ENCODE results near the gene AFM.

AFM gene

DNA sequence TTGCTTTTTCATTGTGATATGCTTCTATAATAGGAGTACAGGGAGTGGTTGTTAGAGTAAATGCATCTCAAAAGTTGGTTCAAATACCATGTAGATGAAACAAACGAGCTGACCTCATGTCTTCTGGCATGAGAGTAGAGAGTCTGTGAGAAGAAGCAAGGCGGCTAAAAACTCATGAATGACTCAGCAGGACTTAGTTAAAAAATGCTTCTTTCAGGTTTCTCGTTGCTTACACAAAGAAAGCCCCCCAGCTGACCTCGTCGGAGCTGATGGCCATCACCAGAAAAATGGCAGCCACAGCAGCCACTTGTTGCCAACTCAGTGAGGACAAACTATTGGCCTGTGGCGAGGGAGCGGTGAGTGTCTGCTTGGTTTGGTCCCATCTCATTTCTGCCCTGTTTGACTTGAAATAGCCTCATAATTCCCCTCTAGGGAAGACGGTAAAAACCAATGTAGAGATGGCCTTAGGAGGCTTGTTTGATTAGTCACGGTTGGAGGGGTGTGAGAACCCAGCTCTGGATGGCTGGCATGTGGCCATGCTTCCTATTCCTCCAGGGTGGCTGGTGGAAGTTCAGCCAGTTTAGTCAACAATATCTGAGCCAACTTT is 31.0 kb upstream of the AFM start:
- DNase-seq: peak; percentile 88

DNA sequence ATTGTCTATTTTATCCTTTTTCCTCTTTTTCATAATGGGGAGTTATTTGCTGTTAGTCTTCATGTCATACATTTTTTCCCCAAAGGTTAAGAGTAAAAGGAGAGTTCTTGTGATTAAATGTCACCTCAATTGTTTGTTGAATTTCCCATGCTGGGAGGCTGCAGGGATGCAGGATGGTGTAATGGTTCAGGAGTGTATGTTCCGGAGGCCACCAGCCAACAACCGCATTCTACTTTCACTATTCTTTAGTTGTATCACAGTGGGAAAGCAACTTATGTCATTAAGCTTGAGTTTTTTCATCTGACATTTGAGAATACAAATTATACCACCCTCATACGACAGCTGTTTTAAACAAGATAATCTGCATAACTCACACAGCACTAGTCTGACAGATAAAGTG is 30.1 kb upstream of the AFM start:
- DNase-seq: peak; percentile 27

DNA sequence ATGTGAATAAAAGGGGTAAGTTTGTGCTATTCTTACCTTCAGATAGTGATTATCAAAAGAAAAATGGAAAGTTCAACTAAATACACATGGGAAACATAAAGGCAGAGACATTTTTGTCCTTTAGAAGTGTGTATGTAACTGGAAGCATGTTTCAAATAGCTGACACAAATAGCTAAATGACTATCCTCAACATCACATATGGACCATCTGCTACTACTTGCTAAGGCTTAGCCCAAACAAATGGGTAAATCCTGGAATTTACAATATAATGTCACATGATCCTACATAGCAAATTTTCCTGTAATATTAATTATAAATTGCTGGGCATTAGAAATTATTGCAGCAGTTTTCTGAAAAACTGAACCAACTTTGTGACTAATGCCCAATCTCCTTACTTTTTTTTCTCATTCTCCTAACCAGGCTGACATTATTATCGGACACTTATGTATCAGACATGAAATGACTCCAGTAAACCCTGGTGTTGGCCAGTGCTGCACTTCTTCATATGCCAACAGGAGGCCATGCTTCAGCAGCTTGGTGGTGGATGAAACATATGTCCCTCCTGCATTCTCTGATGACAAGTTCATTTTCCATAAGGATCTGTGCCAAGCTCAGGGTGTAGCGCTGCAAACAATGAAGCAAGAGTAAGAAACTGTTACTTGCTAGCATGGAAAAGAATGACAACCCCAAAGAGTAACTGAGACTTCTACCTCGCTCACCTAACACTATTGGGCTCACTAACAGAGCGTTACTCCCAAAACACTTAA is 29.4 kb upstream of the AFM start:
- no peak for DNase-seq

DNA sequence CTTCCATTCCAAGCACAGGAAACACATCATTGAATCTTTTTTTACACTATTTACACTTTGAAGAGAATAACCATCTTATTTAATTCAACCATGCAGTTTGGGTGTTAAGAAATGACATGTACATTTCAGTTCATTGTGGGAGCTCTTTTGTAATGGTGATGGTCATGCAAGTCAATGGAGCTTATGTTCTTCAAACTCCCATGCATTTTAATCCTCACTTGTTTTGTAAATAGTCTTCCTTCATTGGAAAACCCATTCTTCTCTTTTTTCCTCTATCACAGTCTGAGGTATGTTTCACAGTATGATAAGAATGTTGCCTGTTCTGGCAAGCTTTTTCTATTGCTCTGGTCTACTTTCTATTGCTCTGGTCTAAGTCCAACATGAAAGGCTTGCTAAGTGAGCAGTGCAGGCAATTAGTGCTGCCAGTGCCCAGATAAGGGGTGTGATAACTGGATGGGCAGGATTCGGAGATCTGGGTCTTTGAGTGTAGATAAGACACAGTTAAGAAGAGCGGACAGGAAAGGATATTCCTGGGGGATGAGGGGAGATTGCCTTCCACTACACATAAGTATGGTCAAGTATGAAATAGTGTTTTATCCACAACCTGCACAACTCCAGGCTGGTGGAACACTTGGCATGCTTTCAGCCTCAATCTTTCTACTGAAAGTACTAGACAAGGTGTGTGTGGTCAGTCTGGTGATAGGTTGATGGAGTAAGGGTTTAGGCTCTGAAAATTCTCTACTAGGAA is 28.4 kb upstream of the AFM start:
- no peak for DNase-seq

DNA sequence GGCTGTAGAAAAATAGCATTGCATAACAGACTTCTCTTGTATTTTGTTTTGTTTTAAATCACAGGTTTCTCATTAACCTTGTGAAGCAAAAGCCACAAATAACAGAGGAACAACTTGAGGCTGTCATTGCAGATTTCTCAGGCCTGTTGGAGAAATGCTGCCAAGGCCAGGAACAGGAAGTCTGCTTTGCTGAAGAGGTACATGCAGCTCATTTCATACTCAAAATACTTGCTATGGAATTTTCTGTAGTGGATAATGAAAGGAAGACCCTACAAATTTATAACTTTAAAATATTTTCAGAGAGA is 27.9 kb upstream of the AFM start:
- DNase-seq: no peak

DNA sequence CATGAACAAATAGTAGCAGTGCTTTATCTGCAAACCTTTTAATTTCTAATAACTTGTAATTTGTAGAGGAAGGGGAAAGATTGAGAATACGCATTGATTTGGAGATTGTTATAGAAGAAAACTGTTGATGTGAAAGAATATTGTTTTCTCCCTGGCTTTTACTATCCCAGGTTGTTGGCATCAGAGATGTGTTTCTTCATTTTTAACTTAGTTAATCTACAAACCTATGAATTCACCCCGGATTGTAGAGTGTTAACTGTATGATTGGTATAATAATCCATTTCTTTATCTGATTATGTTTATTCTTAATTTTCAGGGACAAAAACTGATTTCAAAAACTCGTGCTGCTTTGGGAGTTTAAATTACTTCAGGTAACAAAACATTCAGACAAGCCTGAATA is 26.6 kb upstream of the AFM start:
- DNase-seq: no peak

DNA sequence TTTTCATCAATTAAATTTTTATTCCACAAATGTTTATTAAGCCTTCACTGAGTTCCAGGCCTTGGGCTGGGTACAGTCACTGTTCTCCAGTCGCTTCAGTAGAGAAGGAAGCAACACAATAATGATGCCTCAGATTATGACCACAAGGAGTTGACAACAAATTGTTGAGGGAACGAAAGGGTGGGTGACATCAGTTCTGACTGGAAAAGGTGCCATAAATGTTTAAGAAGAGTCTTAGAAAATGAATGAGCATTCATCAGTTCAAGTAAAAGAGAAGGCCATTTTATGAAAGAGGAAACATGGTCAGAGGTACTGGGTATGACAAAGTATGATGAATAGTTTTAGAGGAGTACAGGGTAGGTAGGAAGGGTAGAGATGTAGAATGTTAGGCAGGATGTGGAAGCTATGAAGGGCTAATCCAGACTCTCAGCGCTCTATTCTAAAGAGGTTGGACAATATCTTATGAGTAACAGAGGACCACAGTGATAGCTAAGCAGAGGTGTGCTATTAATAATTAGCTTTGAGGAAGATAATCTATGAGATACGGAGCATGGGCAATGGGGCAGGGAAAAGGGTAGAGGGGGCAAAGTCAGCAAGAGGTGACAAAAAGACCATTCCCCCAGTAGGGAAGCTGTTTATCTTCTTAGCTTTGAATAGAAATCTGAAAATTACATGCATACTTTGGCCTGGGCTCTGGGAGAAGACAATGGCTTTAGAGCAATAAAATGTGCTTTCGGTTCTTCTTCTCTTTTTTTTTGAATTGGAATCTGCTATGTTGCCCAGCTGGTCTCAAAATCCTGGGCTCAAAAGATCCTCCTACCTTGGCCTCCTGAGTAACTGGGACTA is 25.1 kb upstream of the AFM start:
- no peak for DNase-seq

DNA sequence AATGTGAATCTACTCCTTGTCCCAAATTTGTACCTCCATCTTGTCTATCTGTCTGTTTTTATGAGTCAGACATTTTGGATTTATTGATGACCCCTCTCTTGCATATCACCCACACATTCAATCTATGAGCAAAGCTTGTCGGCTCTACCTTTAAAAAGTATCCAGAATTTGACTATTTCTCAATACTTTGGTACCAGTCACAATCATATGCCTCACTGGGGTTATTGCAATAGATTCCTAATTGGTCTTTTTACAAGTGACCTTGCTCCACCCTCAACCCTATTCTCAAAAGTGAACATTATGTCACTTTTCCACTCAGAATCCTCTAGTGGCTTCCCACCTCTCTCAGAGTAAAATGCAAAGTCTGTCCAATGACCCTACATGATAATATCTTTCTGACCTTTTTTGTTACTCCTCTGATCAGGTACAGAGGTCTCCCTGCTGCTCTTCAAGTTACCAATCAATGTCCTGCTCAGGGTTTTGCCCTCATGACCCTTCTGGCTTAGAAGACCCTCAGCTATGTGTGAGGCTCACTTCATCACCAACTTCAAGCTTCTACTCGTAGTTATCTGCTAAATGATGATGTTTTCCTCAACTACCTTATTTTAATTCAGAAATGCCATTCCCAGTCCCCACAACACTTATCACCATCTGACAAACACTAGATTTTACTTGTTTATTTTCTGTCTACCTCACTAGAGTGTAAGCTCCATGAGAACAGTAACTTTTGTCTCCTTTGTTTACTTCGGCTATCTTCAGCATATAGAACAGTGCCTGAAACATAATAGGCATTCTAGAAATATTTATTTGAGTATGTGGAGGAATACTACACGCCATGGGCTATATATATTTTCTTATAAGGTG is 23.1 kb upstream of the AFM start:
- no peak for DNase-seq

DNA sequence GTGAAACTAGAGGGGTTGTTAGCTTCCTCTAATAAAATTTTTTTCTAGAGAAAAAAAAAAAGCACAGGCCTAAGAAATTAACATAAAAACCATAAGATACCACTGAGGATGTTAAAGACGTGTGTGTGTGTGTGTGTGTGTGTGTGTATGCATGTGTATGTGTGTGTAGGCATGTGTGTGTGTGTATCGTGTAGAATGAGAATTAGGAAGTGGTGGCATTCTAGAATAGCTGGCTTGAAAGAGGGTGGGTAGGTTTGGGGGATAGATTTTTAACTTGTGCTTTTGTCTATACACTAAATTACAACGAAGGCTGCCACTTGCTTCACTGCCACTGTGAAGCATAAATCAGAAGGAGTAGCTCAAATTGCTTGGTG is 22.5 kb upstream of the AFM start:
- no peak for DNase-seq

DNA sequence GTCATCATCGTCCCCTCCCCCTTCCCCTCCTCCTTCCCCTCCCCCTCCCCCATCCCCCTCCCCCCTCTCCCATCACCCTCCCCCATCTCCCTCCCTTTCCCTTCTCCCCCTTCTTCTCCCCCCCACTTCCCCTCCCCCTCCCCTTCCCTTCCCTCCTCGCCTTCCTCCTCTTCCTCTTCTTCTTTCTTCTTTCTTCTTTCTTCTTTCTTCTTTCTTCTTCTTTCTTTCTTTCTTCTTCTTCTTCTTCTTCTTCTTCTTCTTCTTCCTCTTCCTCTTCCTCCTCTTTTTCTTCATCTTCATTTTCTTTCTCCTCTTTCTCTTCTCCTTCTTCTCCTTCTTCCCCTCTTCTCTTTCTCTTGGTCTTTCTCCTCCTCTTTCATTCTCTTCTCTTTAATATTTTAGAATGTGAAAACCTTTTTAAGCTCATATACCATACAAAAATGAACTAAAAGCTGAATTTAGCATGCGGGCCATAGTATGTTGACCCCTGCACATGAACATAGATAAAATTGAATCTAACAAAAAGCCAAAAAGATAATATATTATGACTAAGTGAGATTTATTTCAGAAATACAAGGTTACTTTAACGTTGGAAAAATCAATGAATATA is 20.5 kb upstream of the AFM start:
- no peak for DNase-seq

DNA sequence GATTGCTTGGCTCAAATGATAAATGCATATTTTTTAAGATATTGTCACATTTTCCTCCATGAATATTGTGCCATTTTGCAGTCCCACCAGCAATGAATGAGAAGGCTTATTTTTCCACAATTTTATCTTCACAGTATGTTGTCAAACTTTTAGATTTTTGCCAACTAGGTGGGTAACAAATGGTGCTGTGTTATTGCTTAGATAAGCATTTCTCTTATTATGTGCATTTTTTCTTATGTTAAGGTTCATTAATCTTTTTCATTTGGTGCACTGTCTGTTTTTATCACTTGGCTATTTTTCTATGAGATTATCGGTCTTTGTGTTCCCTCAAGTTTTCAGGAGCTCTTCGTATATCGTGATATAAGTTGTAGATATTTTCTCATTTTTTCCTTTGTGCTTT is 13.4 kb upstream of the AFM start:
- no peak for DNase-seq

DNA sequence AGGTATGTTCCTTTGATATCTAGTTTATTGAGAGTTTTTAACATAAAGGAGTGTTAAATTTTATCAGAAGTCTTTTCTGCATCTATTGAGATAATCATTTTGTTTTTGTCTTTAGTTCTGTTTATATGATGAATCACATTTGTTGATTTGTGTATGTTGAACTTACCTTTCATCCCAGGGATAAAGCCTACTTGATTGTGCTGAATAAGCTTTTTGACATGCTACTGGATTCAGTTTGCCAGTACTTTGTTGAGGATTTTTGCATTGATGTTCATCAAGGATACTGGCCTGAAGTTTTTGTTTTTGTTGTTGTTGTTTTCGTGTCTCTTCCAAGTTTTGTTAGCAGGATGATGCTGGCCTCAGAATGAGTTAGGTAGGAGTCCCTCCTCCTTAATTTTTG is 10.8 kb upstream of the AFM start:
- DNase-seq: no peak

DNA sequence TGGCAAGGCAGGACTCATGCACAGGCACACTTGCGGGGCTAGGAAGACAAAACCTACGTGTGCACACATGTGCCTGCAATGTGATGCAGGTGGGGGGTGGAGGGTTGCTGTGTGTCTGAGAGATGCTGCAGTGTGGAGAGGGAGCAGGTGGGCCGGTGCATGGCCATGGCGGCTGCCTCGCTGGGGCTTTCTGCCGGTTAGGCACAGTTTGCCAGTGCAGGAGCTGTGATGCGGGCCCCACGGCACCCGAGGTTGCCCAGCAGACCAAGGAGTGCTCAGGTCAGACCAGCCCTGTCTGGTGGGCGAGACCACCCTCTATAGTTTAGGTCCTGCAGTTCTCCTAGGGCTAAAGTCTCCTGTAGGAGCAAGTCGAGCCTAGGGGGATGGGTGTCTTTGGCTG is 4.4 kb upstream of the AFM start:
- no peak for DNase-seq

DNA sequence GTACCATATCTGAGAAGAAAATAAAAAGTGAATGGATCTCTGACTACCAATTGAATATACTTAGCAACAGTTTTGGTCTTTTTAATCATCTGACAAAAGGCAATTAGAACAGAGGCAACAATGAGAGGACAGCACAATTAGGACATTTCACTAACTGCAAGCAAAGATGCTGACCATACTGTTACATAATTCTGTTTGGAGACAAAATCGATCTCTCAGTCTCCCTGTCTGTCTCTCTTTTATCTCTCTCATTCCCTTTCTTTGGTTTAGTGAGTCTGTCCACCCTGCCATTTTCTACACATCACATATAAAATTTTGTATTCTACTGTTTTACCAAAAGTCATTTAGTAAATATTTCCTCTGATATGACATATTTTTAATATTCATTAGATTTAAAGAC is 2.2 kb upstream of the AFM start:
- no peak for DNase-seq

DNA sequence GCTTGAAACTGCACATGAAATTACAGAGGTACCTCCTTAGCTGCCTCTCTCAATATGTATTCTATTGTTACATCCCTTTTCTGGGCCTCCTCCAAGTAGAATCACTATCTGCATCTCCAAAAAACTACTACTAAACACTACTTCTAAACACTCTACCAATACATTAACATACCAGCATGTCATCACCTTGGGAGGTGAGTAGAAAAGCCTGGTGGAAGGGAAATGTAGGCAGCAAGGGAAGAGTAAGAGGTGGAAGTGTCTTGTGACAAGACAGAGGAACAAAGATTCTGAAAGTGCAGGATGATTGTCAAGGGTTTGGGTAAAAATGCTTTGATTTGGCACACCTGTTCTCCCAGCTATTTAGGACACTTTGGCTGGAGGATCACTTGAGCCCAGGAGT is 3.5 kb downstream of the AFM start:
- no peak for DNase-seq

DNA sequence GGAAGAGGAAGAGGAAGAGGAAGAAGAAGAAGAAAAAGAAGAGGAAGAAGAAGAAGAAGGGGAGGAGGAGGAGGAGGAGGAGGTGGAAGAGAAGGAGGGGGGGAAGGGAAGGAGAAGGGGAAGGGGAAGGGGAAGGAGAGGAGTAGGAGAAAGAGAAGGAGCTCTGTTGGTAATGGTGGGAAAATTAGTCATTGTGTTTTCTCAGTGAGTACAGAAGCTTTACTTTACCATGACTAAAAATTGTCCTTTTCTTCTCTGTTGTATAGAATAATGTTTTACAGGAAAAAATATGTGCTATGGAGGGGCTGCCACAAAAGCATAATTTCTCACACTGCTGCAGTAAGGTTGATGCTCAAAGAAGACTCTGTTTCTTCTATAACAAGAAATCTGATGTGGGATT is 4.1 kb downstream of the AFM start:
- DNase-seq: no peak

DNA sequence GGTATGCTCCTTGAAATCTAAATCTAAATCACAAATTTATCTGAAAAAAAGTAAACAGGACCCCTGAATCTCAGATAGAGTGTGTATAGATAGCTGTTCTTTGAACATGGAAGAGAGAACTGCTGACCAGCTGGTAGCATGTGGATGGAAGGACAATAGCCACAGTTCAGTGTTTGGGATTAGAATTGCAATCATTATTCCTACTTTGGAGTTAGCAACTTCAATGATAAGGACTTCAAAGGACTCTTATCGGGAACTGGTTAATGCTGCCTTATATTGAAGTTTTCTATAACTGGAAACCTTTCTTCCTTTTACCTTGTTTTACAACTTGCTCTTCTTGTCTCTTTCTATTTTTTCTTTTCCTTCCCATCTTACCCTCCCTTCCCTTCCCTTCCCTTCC is 5.0 kb downstream of the AFM start:
- DNase-seq: no peak

DNA sequence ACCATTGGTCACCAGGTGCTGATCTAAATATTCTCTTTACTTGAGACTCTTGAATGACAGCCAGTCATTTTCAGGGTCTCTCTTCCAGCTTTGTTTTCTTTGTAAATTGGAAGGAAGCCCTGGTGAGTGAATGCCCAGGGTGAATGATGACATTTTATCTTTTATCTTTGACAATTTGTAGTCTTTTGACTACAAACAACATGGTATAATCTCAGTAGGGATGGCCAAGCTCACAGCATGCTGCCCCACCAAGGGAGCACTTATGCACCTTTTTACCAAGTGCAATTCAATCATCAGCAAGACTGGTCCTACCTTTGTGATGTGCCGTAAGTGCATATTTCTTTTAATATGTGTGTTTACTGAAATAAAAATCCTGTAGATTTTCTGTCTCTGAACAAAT is 5.7 kb downstream of the AFM start:
- DNase-seq: no peak

DNA sequence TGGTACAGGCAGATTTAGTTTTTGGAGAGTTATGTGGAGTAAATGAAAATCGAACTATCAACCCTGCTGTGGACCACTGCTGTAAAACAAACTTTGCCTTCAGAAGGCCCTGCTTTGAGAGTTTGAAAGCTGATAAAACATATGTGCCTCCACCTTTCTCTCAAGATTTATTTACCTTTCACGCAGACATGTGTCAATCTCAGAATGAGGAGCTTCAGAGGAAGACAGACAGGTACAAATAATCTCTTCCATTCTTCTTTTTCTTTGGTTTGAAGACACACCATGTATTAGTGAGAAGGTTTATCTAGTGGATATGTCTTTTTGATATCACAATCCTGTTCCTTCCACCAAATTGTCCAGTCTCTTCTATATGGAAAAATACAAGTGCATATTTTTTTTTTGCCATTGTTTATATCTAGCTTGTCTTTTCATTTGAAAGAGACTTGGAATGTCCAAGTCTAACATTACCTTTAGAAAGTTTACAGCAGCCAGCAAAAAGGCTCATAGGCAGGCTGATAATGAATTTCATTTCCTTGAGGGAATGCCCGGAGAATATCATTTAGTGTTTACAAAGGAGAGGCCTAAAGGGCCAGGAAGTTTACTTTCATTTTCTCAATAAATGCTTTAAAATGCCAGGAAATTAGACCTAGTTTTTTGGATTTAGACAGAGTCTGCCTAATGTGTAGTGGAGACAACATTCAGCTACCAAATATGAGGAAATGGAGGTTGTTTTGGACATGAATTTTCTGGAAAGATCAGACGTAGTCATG is 18.6 kb downstream of the AFM start:
- no peak for DNase-seq

DNA sequence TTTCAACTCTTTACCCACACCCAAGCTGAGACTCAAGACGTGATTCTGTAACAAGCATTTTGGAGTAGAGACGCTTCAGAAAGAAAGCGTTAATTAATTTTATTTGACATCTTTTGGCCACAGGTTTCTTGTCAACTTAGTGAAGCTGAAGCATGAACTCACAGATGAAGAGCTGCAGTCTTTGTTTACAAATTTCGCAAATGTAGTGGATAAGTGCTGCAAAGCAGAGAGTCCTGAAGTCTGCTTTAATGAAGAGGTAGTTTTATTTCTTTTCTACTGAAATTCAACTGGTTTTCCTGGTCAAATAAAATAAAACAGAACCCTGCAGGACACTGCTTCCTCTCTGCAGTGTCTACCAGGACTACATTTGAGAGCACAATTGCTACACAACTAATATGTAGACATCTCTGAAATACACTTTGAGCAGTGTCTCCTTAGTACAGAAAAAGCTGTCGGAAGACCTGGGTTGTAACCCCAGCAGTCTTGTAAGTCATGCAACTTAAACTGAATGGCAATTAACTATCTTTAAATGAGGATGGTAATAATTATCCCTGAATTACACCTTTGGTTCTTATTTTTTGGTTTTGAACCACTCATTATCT is 20.2 kb downstream of the AFM start:
- no peak for DNase-seq

DNA sequence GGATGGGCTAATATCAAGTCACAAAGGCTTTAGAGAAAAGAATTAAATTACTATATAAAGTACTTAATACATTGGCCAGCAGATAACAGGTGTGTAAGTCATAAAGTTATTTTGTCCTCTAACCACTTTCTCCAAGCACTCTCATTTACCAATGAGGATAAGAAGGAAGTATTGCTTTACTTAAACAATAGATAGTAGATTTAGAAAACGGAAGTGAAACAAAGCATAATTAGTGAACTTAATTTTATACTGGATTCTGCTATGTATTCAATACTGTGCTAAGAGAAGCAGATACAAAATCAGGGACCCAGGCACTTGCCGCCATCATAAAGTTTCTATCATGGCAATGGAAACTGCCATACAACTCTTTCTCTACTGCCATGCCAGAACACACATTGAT is 24.0 kb downstream of the AFM start:
- no peak for DNase-seq
